Midbrain (tissue), 1 donor: Measurements from ENCODE around the gene LAMA2.
A peak's percentile ranks its signal among the peaks of the same experiment; 100 is the strongest.

Source experiments
- DNase-seq: peaks from one replicate; lab custom pipeline; 2025; lab: John Stamatoyannopoulos, UW

The LAMA2 gene

DNA sequence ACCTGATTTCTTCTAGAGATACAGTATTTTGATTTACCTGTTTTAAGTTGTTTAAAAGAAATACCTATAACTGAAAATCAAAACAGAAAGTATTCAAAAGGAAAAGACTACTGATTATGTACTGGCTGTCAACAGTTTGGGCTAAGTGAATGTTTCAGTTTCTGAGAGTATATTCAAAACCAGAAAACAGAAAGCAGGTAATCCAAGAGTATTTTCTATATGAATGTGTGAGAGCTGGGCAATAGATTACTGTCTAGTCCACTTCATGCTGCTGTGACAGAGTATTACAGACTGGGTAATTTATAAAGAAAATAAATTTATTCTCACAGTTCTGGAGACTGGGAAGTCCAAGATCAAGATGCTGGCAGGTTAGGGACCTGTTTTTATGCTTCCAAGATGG, 566.0 kb downstream of the LAMA2 start:
- no peak for DNase-seq

DNA sequence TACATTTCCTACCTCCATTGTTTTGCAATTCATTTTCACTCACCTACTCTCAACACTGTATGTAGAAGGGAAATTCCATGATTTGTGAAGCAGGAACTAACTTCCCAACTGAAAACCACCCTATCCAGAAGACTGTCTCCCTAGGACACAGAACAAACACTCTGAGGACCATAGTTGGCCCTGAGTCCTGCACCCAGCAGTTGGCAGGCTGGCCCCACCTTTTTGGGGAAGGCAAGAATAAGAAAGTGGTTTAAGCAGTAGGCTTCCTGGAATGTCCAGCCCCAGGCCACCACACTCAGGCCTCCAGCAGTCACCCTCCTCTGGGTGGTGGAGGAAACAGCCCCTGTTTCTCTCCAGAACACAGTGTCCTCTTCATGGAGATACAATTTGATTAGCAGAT, 568.2 kb downstream of the LAMA2 start:
- no peak for DNase-seq

DNA sequence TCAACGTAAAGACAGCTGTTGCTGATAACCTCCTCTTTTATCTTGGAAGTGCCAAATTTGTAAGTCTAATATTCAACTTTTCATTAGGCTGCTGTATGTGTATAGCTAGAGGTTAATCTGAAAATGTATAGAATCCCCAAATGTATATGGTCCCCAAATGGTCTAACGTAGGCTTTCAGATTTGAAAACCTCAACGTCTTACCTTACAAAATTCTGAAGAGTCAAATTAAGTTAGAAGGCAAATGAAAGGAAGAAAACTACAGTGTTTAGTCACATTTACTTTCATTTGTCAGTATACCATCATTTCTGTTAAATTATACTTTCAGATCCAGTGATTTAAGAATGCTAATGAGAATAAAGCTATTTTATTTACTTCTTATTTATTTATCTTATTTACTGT, 570.1 kb downstream of the LAMA2 start:
- no peak for DNase-seq

DNA sequence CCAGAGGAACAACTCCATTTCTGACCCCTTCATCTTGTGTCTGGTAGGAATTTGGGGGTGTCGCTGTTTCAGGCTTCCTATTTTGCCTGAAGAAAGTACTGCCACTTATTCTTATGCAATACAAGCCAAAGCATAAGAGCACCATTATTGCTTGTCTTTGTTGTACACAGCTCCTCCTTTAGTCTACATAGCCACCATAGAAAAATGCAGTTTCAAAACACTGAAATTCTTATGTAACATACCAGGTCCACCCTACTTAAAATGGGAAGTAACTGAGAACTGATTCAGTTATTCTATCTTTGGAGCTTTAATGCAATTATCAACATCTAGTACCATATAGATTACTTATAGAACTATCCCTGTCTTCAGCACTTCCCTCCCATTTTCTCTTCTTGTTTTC, 571.5 kb downstream of the LAMA2 start:
- DNase-seq: no peak

DNA sequence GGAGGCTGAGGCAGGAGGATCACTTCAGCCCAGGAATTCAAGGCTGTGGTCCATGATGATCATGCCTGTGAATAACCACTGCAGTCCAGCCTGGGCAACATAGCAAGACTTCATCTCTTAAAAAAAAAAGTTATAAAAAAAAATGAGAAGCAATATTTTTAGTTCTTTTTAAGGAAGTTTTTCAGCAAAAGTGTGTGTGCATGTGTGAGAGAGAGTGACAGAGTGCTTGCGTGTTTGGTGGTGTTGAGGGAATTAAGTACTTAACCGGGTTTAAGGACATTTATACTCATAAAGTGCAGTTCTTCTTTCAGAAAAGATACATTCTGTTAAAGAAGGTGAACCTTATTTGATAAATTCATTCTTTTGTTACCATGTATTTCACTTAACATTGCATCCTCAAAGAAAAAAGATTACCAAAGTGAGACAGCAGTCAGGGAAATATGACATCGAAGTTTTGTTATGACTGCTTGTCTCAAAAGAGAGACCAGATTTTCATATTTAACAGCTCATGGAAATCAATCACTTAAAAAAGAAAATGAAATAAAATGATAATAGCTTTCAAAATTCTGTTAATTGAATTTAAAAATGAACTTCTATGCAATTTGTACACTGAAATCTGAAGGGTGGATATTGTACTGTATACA, 572.3 kb downstream of the LAMA2 start:
- no peak for DNase-seq

DNA sequence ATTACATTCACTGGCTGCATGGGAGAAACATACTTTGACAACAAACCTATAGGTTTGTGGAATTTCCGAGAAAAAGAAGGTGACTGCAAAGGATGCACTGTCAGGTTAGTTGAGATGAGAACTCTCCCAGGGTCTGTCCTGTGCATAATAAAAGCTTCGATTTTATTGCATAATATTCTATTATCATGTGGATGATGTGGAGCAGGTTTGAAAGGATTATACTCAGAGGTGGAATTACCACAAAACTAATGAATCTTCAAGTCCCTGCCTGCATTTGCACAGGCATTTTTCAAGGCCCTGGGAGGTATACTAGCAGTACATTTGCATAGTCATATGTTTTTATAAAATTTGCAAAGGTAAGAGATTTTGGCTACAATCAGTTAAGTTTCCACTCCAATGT, 577.3 kb downstream of the LAMA2 start:
- DNase-seq: no peak

DNA sequence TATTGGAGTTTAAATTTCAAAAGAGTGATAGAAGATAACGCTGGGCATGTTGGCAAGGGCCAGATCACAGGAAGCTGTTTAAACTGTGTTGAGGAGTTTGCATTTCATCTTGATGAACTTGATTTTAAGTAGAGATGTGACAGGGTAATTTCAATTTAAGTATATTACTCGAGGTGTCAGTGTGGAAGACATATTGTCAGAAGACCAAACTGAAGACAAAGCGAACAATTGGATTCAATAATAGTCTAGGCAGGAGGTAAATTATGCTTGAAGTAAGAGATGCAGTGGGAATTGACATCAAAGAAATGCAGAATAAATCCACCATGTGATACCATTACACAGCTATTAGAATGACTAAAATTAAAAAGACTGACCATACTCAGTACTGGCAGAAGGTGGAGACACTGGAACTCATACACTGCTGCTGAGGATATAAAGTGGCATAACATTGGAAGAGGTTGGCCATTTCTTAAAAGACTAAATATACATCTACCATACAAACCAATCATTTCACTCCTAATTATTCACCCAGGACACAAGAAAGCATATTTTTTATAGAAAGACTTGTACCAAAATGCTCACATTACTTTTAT, 586.2 kb downstream of the LAMA2 start:
- no peak for DNase-seq

DNA sequence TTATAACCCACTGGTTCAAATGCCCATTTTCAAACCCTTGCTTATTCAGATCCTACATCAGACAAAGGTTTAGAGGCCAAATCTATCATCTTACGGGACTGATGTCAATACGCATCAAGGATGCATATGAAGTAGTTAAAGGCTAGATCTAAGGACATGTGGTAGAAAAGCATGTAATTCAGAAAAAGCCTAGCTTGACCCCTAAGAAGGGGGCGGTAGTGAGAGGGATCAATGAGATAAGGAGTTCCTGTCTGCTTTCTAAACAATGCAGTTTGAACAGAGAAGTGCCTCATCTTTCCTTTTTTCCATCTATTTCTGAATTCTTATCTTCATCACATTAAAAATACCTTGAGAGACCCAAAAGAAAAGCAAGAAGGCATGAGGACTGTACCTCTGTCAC, 589.3 kb downstream of the LAMA2 start:
- no peak for DNase-seq

DNA sequence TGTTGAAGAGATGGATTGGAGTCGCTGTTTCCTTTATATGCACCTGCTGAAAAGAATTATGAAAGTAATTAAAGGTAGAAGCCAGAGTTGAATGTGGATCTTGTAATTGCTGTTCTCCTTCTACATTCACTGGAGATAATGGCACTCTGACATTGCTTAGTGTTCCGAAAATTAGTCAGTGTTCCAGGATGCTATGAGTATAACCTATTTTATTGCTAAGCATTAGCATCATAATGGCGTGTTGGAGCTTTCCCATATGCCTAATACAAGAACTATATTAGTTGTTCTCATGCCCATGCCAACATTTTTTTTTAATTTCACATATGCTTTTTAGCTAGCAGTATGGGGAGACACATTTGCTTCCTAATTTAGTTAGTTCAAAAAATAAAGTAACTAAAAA, 590.6 kb downstream of the LAMA2 start:
- no peak for DNase-seq

DNA sequence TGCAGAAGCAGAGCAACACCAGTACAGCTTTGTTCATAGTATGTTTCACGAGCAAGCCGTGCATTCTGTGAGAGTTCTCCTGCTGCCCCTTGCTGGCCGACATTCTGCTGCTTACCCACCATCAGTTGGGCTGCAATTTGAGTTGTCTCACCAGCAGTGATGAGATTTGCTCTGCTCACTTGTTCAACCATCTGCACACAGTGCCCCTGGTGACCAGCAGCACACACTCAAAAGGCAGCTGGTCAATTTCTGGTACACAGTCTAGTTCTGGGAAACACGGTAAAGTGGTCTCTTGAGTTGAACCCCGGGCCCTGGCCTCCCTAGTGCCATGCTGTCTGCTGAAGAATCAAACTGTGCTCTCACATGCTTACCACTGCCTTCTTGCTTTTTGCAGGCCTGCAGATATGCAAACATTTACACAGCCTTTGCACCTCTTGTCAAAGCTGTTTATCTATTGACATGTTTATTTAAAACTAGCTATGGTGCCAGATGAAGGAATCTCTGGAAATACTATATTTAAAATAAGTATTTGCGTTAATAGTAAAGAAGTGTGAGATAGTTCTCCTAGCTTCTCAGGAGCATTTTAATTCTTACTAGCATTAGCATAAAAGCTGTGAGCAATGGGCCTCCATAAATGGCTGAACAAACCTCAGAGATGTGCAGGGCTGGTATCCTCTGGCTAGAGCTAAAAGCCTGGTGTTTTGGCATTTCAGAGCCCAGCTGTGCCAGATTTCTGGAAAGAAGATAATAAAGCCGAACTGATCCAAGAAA, 592.7 kb downstream of the LAMA2 start:
- DNase-seq: no peak

DNA sequence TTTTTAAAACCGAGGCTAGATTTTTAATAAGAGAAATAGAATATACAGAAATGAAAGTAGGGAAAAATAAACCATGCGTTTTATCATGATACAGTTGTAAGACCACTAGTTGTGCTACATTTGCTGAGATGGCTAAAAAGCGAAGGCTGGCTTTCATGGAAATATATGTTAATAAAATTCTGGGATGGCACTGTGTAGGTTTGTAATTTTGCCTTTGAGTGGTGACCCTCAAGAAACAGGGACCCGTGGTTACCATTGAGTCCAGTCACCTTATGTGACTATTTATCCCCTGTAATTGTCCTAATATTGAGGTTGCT, 593.3 kb downstream of the LAMA2 start:
- DNase-seq: no peak

DNA sequence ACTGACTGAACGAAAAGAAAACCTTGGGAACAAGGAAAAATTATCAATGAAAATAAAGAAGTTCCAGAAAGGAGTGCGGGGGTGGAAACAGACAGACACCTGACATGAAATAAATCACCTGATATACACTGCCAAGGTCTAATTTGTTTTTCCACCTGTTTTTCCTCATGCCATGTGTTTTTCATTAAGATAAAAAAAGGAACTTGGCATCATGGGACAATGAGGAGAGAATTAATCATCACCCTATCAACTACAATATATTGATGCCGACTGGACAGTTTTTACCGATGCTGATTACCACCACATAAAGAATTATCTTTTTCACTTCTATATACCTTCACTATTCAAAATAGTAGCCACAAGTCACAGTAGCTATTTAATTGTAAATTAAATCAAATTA, 593.9 kb downstream of the LAMA2 start:
- DNase-seq: no peak

DNA sequence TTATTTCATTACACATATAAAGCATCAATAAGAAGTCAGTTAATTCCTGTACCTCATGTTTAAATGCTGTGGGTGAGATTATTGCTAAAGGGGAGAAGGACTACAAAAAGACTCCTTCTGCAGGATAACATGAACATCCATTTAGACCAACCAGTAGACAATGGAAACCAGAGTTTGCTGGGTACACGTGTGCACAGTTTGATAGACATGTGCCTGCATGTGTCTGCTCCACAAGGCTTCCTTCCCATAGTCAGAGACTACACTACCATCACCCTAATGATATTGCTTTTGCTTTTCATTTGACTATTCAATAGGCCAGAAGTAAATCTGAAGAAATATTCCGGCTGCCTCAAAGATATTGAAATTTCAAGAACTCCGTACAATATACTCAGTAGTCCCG, 595.4 kb downstream of the LAMA2 start:
- DNase-seq: no peak

DNA sequence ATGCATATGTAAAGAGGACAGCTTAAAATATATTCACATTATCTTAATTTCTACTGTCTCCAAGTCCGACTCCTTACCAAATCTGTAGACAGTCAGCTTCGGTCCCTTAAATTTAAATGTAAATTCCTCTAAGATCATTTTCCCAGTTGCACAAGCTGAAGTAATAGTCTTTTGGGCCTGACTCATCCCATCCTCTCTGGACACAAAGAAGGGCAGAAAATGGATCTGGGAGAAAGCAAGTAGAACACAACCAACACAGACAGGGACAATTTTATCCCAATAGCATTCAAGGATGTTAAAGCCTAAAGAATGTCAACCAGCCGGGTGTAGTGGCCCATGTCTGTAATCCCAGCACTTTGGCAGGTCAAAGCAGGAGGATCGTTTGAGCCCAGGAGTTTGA, 598.8 kb downstream of the LAMA2 start:
- DNase-seq: no peak

DNA sequence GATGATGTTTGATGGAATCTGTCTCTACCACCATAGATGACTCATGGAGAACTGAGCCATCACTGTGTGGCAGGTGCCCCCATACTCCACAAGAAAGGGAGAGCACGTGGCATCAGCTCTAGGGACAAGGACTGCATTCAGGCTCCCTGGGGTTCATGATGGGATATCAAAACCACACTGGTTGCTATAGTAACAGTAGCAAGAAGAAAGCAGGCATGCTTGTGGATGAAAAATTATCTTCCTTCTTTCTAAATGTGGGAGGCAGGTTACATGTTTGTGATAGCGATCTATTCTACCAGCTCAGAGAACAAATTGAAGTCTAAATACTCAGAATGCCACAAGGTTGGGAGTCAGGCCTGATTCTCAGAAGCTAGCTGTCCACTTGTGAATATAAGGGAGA, 602.8 kb downstream of the LAMA2 start:
- peak; percentile 28 for DNase-seq

DNA sequence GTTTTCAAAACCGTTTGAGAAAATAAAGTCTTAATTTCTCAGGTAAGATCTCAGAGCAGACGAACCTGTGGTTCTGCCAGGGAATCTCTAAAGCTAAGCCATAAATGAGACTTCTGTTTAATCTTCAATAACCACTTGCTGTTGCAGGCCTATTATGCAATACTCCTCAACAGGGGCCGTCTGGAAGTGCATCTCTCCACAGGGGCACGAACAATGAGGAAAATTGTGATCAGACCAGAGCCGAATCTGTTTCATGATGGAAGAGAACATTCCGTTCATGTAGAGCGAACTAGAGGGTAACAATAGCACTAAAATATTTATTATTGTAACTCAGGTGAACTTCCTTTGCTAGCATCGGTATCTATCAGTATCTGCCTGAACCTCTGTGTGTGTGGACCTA, 603.4 kb downstream of the LAMA2 start:
- peak; percentile 16 for DNase-seq

DNA sequence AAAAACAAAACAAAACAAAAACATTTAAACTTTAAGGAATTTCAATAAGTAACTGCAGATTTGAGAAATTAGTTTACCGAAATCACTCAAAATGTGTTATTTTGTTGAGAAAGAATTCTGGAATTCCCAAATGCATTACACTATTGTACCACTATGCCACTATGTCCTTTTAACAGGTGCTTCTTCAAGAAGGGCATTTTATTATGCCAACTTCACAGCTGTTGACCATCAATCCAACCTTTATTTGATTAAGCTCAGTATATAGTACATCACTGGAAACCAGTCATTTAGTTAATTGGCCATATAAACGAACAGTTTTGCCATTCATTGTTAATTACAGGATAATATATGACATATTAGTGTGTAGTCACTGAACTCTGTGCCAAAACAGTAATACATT, 605.4 kb downstream of the LAMA2 start:
- DNase-seq: no peak

DNA sequence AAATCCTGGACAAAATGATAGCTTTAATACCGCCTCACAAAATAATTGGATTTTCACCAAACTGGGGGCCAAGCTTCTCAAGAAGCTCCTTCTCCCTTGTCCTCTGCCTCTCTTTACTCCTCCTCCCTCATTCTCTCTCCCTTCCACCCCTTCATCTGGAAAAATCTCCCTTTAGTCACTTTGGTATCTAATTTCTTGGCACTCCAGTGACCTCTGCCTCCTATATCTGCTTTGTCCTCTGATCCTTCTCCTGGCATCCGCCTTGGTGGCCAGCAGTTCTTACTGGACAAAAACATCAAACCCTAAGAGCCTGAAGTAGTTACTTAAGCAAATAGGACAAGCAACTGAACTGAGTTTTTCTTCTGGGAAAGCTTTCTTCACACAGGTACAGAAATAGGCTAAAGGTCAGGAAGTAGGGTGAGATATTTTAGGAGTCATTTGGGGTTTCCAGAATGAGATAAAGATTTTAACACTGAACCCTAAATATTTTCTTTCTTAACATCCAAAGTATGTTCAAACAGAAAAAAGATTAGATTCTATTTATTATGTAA, 606.4 kb downstream of the LAMA2 start:
- DNase-seq: no peak

DNA sequence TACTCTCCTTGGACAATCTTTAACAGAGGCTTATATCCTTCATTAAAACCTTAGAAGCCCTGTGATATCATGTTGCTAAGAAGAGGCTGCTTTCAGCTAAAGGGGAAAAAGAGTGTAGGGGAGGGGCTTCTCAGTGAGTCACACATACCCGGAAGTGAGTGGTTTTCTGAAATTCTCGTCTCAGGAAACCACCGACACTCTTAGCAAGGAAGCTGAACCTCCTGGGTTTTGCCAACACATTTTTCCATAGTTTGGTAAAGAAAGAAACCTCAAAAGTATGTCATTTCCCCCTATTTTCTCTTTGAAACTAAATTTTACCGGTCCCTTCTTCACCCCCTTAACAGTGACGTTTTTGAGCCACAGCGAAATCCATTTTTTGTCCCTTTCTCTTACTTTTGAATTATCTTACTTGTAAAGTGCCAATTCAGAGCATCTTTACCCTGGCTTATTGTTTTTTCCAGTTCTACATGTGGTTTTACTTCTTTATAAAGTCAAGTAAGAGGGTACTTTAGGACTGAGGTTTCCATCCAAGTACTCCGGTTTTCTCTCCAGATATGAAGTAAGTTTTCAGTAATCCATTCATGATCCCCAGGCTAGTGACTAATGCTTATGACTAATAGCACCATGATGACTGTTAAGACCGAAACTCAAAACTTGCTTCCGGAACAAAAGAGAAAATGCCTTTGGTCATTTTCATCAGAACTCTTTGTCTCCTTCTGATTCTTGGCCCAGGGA, 607.8 kb downstream of the LAMA2 start:
- peak; percentile 35 for DNase-seq

DNA sequence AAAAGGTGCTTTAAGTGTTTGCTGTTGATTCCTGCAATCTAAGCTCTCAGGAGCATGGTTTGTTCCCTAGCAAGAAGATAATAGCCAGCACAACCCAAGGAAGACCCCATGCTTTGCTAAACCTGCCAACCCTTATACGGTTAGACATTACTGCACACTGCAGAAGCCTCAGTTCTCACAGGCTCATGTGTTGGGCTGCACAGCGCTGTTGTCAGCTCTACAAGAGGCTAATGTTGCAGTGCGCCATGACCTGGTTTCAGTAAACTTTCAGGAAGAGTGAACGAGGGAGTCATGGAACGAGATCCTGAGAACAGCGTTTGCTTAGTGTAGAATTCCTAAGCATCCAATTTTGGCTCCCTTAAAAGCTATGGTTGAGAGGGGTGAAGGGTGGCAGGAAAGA, 608.5 kb downstream of the LAMA2 start:
- no peak for DNase-seq

DNA sequence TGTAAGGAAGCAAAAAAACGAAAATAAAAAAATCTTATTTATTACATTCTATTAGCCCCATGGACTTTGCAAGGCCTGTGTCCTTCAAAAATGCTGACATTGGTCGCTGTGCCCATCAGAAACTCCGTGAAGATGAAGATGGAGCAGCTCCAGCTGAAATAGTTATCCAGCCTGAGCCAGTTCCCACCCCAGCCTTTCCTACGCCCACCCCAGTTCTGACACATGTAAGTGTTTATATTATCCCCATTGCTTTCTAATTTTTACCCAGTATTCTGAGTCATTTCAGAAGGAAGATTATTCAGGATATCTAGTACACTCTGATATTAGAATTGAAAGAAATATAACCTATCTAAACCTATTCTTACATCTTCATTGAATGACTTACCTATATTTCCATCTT, 609.3 kb downstream of the LAMA2 start:
- no peak for DNase-seq

DNA sequence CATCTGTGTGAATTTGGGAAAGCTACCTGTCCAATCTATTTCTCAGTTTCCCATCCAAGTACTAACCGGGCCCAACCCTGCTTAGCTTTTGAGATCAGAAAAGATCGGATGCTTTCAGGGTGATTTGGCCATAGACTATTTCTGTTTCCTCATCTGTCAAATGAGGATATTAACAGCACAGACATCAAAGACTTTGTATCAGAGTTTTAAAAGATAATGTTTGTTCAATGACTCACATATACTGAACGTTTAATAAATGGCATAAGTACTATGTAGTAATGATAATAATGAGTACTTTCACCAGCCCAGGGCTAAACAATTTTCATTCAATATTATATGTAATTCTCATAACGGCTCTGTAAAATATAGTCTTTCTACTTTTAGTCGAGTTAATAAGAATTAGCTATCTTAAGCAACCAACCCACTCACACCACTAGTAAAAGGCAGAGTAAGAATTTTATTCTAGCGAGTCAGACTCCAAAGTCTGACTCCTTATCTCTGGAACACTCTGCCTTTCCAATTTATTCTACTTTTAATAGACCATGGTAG, 610.5 kb downstream of the LAMA2 start:
- DNase-seq: no peak
